HG03521 (cell line): ENCODE data around the gene INO80E.

ENCODE experiments used
- ATAC-seq: cut with Tn5 transposase; IDR thresholded peaks from one replicate; pipeline ENCODE4 v1.9.1; 2021; ENCODE audit warnings: mild to moderate bottlenecking, moderate library complexity; ENCODE audit not compliant: unreplicated experiment

INO80E gene

DNA sequence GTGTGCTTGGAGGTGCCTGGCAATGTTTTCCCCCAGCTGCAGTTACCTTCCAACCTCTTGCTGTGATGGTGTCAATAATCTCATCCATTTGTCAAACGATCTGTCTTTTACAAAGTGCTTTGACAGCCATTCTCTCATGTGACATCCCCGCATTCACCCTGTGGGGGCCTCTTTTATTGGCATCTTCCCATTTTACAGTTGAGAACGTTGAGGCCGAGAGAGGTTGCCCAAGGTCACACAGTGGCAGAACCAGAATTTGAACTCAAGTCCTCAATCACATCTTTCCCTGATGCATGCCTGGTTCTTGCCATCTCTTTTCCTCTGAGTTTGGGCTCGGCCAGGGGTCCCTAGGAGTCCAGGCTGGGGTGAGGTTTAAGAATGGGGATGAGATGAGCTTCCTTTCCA lies 20.9 kb upstream of the INO80E start:
- no peak for ATAC-seq

DNA sequence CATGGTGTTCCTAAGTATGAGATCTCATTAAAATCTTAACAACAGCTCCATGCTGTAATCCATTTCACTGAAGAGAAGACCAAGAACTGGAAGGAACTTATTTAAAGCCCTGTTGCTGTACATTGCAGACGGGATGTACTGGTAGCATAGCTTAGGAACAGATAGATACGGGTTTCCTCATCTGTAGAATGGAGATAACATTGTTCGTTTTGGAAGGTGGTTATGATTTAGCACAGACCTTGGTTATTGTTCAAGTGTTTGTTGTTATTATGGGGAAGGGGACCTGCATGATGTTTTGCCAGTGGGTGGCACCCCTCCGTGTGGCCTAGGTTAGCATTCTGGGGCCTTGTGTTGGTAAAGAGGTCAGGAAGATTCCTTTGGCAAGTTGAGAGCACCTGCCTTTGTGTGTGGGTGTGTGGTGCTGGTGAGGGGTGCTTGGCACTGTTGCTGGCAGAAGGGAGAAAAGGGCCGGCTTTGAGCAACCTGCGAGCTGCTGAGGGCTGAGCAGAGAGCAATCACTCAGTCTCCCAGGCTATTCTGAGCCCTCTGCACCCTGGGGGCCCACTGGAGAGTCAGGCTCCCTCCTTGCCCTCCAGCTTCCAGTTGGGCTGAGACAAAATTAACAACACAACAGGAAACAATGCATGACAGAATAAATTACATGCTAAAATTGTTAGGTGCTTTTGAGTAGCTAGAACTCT lies 20.1 kb upstream of the INO80E start:
- ATAC-seq: no peak

DNA sequence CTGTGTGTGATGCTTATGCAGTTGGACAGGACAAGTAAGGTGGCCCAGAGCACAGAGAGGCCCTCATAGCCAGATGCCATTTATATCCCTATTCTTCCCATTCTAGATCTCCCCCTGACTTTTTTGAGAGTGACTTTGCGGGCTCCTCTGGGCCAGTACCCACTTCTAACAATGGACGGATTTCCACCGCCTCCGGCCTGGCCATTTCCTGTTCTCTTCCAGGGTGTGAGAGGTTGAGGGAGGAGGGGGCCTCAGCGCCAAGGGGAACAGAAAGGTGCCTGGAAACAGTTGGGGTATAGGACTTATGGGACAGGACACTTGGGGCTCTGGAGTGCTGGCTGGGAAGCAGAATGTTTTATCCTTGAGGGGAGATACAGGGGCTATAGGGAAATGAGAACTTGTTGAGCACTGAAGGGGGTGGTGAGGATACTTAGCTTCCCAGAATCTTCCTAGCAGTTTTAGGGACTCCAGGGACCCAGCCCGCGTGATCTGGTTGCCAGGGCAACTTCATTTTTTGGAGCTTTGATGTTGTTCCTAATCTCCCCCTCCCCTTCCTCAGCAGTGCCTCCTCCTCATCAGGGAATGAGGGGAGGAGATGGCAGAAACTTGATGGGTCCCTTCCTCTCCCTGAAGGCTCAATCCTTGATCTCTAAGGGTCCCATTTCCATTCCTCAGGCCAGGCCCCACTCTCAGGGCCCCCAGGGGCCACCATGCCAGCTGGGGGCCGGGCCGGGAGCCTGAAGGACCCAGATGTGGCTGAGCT lies 18.8 kb upstream of the INO80E start:
- ATAC-seq: no peak

DNA sequence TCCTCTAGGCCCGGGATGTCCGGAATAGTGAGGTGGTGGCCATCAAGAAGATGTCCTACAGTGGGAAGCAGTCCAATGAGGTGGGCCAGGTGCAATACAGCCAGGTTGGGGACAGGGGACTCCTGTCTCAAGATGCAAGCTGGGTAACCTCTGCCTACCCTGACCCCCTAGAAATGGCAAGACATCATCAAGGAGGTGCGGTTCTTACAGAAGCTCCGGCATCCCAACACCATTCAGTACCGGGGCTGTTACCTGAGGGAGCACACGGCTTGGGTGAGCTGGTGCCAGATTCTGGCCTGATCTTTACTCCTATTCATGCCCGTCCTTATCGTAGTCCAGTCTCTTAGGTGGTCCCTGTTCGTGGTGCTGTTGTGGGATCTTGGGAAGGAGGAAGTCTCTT lies 18.0 kb upstream of the INO80E start:
- no peak for ATAC-seq

DNA sequence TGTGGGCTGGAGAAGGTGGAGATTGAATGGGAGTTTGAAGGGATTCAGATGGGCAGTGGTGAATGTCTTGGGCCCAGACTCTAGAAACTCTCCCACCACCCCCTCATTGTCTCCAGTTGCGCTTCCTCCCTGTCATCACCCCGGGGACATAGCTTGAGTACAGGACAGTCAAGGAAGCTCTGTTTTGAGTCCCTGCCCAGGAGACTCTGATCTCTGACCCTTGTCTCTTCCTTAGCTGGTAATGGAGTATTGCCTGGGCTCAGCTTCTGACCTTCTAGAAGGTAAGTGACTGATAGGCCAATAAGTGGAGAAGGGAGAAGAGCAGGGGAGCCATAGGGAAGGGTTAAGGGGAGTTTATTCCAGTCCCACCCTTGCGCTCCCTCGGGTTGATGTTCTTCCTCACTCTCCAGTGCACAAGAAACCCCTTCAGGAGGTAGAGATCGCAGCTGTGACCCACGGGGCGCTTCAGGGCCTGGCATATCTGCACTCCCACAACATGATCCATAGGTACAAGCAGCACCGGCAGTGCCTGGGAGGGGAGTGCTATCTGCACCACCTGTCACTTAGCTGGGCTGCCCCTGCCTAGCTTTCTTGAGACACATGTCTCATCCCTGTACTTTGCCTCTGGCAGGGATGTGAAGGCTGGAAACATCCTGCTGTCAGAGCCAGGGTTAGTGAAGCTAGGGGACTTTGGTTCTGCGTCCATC lies 17.3 kb upstream of the INO80E start:
- ATAC-seq: no peak

DNA sequence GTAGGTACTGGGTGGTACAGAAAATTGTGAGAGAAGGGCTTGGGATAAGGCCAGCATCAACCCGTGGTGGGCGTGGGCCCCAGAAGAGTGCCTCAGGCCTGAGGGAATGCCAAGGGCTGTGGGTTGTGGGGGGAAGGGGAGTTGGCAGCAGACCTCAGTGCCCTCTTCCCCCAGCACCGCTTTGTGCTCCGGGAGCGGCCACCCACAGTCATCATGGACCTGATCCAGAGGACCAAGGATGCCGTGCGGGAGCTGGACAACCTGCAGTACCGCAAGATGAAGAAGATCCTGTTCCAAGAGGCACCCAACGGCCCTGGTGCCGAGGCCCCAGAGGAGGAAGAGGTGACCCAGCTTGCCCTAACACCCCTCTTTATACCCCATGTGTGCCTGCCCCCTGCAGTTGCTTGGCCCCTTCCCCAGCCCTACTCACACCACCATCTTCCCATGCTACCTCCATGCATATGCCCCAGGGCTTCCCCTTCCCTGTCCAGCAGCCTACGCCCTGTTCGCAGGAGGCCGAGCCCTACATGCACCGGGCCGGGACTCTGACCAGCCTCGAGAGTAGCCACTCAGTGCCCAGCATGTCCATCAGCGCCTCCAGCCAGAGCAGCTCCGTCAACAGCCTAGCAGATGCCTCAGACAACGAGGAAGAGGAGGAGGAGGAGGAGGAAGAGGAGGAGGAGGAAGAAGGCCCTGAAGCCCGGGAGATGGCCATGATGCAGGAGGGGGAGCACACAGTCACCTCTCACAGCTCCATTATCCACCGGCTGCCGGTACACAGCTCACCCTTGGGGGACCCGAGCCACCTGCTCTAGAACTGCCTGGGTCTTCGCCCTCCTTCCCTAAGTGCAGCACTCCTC lies 13.3 kb upstream of the INO80E start:
- no peak for ATAC-seq

DNA sequence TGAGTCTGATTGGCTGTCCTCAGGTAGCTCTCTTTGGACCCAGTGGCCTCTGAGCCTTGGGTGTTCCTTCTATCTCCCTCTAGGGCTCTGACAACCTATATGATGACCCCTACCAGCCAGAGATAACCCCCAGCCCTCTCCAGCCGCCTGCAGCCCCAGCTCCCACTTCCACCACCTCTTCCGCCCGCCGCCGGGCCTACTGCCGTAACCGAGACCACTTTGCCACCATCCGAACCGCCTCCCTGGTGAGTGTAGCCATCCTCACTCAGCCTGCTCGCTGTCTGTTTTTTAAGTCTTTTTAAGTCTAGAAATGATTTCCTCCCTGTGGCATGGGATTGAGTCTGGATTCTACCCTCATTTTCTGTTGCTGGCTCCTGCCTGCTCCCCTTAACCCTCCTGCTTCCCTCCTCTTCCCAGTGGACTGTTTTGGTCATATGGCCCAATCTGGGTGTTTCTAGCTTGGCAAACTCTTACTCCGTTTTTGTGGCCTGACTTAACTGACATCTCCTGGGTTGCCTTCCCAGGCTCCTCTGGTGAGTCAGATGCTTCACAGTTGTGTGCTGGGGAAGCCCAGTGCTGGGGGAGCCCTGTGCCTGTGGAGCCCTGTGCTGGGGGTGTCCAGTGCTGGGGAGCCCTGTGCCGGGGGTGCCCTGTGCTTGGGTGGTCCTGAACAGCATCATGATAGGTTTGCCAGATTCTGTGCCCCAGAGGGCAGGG lies 12.5 kb upstream of the INO80E start:
- no peak for ATAC-seq

DNA sequence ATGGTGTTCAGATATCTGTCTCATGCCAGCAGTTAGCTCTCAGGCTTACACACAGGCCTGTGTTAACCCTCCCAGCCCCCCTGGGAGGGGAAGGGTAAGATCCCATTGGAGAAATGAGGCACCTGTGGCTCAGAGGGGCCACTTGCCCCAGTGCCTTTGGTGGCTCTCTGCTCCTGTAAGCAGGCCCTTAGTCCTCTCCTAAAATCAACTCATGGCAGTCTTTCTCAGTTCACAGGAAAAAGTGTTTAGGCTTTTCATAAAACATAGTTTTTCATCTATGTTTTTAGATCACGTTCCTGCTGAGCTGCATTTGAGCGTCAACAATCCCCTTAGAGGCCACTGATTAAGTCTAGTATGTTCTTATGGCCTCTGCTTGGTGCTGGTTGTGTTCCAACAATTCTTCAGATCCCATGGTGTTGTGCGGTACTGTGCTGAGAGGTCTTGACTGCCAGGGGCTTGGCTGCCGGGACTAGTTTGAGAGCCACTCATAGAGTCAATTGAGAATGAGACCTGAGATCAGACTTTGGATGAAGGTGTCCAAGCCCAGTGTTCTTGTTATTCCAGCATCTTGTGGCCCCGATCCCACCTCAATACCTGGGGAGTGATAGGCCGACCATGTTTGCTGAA lies 11.8 kb upstream of the INO80E start:
- ATAC-seq: no peak

DNA sequence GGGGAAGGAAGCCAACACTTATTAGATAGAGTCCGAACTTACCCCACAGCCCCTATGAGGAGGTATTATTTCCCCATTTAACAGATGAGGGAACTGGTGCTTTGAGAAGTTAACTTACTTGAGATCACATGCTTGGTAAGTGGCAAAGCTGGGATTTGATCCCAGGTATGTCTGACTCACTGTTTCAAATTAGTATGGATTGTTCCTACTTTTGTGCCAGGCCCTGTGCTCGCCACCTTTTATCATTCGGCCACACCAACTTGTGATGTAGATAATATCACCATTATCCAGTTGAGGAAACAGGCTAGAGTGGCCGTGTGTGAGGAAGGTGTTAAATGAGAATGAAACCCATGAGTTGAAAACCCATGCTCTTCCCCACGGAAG lies 11.3 kb upstream of the INO80E start:
- ATAC-seq: no peak

DNA sequence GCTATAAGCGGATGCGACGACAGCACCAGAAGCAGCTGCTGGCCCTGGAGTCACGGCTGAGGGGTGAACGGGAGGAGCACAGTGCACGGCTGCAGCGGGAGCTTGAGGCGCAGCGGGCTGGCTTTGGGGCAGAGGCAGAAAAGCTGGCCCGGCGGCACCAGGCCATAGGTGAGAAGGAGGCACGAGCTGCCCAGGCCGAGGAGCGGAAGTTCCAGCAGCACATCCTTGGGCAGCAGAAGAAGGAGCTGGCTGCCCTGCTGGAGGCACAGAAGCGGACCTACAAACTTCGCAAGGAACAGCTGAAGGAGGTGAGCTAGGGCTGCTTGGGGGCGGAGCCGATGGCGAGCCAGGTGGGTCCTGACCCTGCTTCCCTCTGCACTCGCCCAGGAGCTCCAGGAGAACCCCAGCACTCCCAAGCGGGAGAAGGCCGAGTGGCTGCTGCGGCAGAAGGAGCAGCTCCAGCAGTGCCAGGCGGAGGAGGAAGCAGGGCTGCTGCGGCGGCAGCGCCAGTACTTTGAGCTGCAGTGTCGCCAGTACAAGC lies 10.7 kb upstream of the INO80E start:
- ATAC-seq: no peak

DNA sequence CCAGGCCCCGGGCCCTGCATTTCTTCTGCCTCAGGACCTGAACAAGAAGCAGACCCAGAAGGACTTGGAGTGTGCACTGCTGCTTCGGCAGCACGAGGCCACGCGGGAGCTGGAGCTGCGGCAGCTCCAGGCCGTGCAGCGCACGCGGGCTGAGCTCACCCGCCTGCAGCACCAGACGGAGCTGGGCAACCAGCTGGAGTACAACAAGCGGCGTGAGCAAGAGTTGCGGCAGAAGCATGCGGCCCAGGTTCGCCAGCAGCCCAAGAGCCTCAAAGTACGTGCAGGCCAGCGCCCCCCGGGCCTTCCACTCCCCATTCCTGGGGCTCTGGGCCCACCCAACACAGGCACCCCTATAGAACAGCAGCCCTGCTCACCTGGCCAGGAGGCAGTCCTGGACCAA lies 9.8 kb upstream of the INO80E start:
- ATAC-seq: no peak

DNA sequence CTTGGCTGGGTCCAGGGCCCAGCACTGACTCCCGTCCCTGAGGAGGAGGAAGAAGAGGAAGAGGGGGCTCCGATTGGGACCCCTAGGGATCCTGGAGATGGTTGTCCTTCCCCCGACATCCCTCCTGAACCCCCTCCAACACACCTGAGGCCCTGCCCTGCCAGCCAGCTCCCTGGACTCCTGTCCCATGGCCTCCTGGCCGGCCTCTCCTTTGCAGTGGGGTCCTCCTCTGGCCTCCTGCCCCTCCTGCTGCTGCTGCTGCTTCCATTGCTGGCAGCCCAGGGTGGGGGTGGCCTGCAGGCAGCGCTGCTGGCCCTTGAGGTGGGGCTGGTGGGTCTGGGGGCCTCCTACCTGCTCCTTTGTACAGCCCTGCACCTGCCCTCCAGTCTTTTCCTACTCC lies 9.1 kb upstream of the INO80E start:
- ATAC-seq: no peak

DNA sequence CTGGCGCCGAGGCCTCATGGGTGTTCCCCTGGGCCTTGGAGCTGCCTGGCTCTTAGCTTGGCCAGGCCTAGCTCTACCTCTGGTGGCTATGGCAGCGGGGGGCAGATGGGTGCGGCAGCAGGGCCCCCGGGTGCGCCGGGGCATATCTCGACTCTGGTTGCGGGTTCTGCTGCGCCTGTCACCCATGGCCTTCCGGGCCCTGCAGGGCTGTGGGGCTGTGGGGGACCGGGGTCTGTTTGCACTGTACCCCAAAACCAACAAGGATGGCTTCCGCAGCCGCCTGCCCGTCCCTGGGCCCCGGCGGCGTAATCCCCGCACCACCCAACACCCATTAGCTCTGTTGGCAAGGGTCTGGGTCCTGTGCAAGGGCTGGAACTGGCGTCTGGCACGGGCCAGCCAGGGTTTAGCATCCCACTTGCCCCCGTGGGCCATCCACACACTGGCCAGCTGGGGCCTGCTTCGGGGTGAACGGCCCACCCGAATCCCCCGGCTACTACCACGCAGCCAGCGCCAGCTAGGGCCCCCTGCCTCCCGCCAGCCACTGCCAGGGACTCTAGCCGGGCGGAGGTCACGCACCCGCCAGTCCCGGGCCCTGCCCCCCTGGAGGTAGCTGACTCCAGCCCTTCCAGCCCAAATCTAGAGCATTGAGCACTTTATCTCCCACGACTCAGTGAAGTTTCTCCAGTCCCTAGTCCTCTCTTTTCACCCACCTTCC lies 8.5 kb upstream of the INO80E start:
- no peak for ATAC-seq

DNA sequence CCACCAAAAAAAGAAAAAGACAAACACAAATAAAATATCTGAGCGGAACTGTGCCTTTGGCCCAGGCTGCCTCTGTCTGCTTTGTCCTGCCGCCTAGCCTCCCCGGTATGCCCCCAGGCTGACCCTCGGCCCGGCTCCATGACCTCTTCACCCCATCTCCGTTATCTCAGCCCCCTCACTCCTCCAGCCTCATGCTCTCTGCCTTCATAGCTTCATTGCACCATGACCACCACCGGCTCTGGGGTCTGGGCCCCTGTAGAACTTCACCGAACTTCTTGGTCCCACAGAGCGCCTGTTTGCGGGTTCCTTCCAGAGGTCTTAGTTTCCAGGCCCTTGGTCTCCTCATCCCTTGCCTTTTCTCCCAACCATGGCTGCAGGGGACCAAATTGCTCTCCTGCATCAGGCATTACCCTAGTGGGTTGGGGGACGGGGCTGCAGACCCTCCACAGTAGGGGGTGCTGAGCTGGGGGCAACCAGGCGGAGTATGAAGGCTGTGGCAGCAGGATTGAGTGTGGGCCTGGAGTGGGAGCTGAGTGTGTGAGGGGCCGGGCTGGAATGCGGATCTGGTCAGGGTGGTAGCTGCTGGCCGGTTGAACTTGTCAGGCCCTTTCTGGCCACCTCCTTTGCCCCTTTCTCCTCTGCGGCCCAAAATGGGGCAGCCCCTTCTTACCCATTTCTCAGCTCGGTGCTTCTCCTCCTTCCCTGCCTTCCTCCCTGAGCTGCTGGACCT lies 7.5 kb upstream of the INO80E start:
- no peak for ATAC-seq

DNA sequence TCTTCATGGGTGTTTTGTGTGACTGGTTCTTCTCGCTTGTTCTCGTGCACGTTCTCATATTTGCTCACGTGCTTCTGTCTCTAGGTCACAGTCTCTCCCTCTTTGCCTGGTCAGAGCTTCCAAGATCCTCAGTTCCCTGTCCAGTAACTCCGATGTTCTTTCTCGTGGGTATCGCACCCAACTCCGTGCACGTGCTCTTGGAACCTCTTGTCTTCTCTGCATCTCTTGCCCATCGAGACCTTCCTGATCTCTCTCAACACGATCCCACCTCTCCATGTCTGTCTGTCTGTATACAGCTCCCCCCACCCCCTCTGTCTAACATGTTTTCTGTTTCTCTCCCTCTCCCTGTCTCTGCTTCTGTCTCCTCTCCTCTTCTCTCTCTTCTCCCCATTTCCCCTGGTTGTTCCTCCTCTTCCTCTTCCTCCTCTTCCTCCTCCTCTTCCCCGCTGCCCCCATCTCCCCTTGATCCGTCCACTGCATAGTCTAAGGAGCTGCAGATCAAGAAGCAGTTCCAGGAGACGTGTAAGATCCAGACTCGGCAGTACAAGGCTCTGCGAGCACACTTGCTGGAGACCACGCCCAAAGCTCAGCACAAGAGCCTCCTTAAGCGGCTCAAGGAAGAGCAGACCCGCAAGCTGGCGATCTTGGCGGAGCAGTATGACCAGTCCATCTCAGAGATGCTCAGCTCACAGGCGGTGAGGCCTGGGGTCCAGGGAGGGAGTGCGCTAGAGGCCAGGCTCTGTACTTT lies 6.8 kb upstream of the INO80E start:
- ATAC-seq: no peak

DNA sequence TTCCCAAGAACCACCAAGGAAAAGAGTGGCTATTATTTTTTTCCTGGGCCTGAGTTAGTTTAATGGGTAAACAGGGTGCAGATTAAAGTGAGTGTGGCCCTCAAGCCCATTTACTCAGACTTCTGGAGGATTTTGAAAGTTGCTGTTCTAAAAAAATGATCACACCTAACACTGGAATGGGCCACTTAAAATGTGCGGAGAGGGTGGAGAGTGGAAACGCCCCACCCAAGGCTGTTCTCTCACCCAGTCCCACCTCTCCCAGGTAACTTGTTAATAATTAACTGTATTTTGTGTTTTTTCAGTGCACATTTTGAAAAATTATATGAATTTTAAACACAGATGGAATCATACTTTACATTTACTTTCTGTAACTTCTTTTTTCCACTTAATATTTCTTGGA lies 6.0 kb upstream of the INO80E start:
- ATAC-seq: no peak

DNA sequence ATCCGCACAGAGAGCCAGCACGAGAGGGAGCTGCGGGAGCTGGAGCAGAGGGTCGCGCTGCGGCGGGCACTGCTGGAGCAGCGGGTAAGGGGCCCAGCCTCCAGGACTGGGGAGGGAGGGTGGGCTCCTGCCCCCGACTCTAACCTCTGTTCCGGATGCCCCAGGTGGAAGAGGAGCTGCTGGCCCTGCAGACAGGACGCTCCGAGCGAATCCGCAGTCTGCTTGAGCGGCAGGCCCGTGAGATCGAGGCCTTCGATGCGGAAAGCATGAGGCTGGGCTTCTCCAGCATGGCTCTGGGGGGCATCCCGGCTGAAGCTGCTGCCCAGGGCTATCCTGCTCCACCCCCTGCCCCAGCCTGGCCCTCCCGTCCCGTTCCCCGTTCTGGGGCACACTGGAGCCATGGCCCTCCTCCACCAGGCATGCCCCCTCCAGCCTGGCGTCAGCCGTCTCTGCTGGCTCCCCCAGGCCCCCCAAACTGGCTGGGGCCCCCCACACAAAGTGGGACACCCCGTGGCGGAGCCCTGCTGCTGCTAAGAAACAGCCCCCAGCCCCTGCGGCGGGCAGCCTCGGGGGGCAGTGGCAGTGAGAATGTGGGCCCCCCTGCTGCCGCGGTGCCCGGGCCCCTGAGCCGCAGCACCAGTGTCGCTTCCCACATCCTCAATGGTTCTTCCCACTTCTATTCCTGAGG lies 5.0 kb upstream of the INO80E start:
- ATAC-seq: no peak
